H1 (cell line): ENCODE data around the gene GGT5. TPM values are rescaled to one million over a fixed set of nuclear protein-coding genes. Genes with fewer than 3 reads are reported as not detected.

Experiments
- CTCF ChIA-PET: fragments of 300-600 bp; sonication (Branson Sonifier 250); formaldehyde crosslinking; loops from one replicate; lab custom pipeline; 2021; ENCODE audit not compliant: partially characterized antibody; lab: Charles Lee
- POLR2A ChIA-PET: fragments of 300-600 bp; sonication (Branson Sonifier 250); formaldehyde crosslinking; loops from one replicate; lab custom pipeline; 2021; ENCODE audit warnings: inconsistent platforms; ENCODE audit not compliant: partially characterized antibody; lab: Charles Lee
- DNase-seq, 2 experiments: peaks; one replicate each; pipeline versions ENCODE4 v3.0.0 to v3.0.0-alpha.2; 2010 to 2022; ENCODE audit warnings: low spot score in 2 of 2, low read depth in 1 of 2, mixed read lengths in 1 of 2
- FAIRE-seq: peaks from 2 replicates; lab custom pipeline; 2011; peaks lifted over from hg19 to GRCh38; lab: Jason Lieb, UNC
- H2AFZ ChIP-seq: 2 replicates; pipeline ENCODE4 v1.8.1; 2012; ENCODE audit warnings: low read length, inconsistent platforms
- H2AK5ac ChIP-seq: 2 replicates; pipeline ENCODE4 v1.6.1; 2013; ENCODE audit warnings: low read depth, low read length
- H2BK120ac ChIP-seq: replicated peaks from 2 replicates; pipeline ENCODE3; 2013; ENCODE audit warnings: low read depth, low read length, inconsistent platforms
- H2BK12ac ChIP-seq: 2 replicates; pipeline ENCODE4 v1.6.1; 2013; ENCODE audit warnings: low read depth, low read length
- H2BK15ac ChIP-seq: 2 replicates; pipeline ENCODE4 v1.6.1; 2013; ENCODE audit warnings: low read length
- H2BK20ac ChIP-seq: 2 replicates; pipeline ENCODE4 v1.6.1; 2013; ENCODE audit warnings: low read length
- H2BK5ac ChIP-seq: 2 replicates; pipeline ENCODE4 v1.6.1; 2013; ENCODE audit warnings: low read depth, low read length
- H3K14ac ChIP-seq: 2 replicates; pipeline ENCODE4 v1.6.1; 2013; ENCODE audit warnings: inconsistent platforms; ENCODE audit not compliant: insufficient read length
- H3K18ac ChIP-seq: 2 replicates; pipeline ENCODE4 v1.6.1; 2013; ENCODE audit warnings: low read length; ENCODE audit errors: extremely low read depth
- H3K23ac ChIP-seq: 2 replicates; pipeline ENCODE4 v1.6.1; 2013; ENCODE audit warnings: inconsistent platforms; ENCODE audit not compliant: insufficient read length
- H3K23me2 ChIP-seq: 2 replicates; pipeline ENCODE4 v1.6.1; 2013; ENCODE audit warnings: low read depth, low read length
- H3K27ac ChIP-seq: 2 replicates; pipeline ENCODE4 v1.6.1; 2011; ENCODE audit warnings: low read depth, low read length, inconsistent platforms
- H3K27me3 ChIP-seq, 4 experiments: replicated peaks in 1 of 4; 1 replicate in 1 of 4; 2 replicates in 3 of 4; pipeline versions ENCODE4 v1.6.1 to v1.8.1; 2011 to 2013; ENCODE audit warnings: low read length in 3 of 4, mild to moderate bottlenecking in 3 of 4, inconsistent platforms in 2 of 4, mixed read lengths in 2 of 4, moderate library complexity in 1 of 4; ENCODE audit not compliant: control insufficient read depth in 3 of 4, insufficient read depth in 3 of 4; ENCODE audit errors: extremely low read depth in 1 of 4
- H3K36me3 ChIP-seq, 4 experiments: 2 replicates each; pipeline versions ENCODE4 v1.6.1 to v1.8.1; 2011 to 2013; ENCODE audit warnings: mild to moderate bottlenecking in 4 of 4, low read length in 3 of 4, moderate library complexity in 2 of 4, control low read depth in 1 of 4, inconsistent platforms in 1 of 4; ENCODE audit not compliant: insufficient read depth in 4 of 4, control insufficient read depth in 2 of 4
- H3K4ac ChIP-seq: replicated peaks from 2 replicates; pipeline ENCODE3; 2013; ENCODE audit warnings: low read length, low read depth, mixed read lengths, inconsistent platforms; ENCODE audit not compliant: insufficient read length
- H3K4me1 ChIP-seq, 4 experiments: replicated peaks in 1 of 4; 1 replicate in 1 of 4; 2 replicates in 3 of 4; pipeline versions ENCODE4 v1.6.1 to v1.8.1; 2011 to 2013; ENCODE audit warnings: low read length in 3 of 4, inconsistent platforms in 2 of 4, mixed read lengths in 1 of 4; ENCODE audit not compliant: insufficient read depth in 4 of 4, control insufficient read depth in 3 of 4
- H3K4me2 ChIP-seq, 2 experiments: 2 replicates each; pipeline versions ENCODE4 v1.6.1 to v1.8.1; 2011 to 2013; ENCODE audit warnings: low read depth in 2 of 2, low read length in 2 of 2, control low read depth in 1 of 2, inconsistent platforms in 1 of 2, mild to moderate bottlenecking in 1 of 2; ENCODE audit not compliant: insufficient read depth in 1 of 2
- H3K4me3 ChIP-seq, 4 experiments: fragments of 200-600, 300-600 bp in 1 of 4; sonication (generic), shearing (Covaris generic), sonication (Bioruptor Twin) in 1 of 4; 2 replicates each; pipeline versions ENCODE4 v1.5.1 to v1.8.1; 2011 to 2016; ENCODE audit warnings: low read length in 4 of 4, low read depth in 3 of 4, control low read depth in 2 of 4, inconsistent platforms in 2 of 4, mild to moderate bottlenecking in 2 of 4, mixed read lengths in 1 of 4, moderate library complexity in 1 of 4; ENCODE audit not compliant: insufficient read depth in 2 of 4; ENCODE audit errors: extremely low read depth in 1 of 4
- H3K56ac ChIP-seq: replicated peaks from 2 replicates; pipeline ENCODE3; 2013; ENCODE audit warnings: low read depth, mild to moderate bottlenecking, mixed read lengths, low read length, inconsistent platforms; ENCODE audit not compliant: insufficient read length
- H3K79me1 ChIP-seq: 2 replicates; pipeline ENCODE4 v1.6.1; 2013; ENCODE audit warnings: low read depth, low read length, control low read depth
- H3K79me2 ChIP-seq, 2 experiments: 2 replicates each; pipeline versions ENCODE4 v1.6.1 to v1.8.1; 2012 to 2013; ENCODE audit warnings: low read length in 2 of 2, mild to moderate bottlenecking in 2 of 2, inconsistent platforms in 1 of 2; ENCODE audit not compliant: insufficient read depth in 2 of 2, control insufficient read depth in 1 of 2
- H3K9ac ChIP-seq, 4 experiments: replicated peaks in 1 of 4; 1 replicate in 1 of 4; 2 replicates in 3 of 4; pipeline versions ENCODE4 v1.6.1 to v1.8.1; 2011 to 2013; ENCODE audit warnings: low read depth in 3 of 4, low read length in 3 of 4, control low read depth in 2 of 4, mild to moderate bottlenecking in 2 of 4, moderate library complexity in 2 of 4, inconsistent platforms in 1 of 4; ENCODE audit errors: extremely low read depth in 1 of 4
- H3K9me3 ChIP-seq, 2 experiments: 2 replicates each; pipeline versions ENCODE4 v1.6.1 to v1.8.1; 2012 to 2013; ENCODE audit warnings: mild to moderate bottlenecking in 2 of 2, moderate library complexity in 2 of 2, control low read depth in 1 of 2, inconsistent platforms in 1 of 2, low read depth in 1 of 2, low read length in 1 of 2, mixed read lengths in 1 of 2; ENCODE audit not compliant: insufficient read depth in 2 of 2
- H4K20me1 ChIP-seq, 2 experiments: replicated peaks in 1 of 2; 2 replicates each; pipeline versions ENCODE3 to v1.8.1; 2011 to 2013; ENCODE audit warnings: inconsistent platforms in 2 of 2, low read length in 2 of 2, mild to moderate bottlenecking in 1 of 2; ENCODE audit not compliant: insufficient read depth in 2 of 2, control insufficient read depth in 1 of 2
- H4K5ac ChIP-seq: 2 replicates; pipeline ENCODE4 v1.6.1; 2013; ENCODE audit warnings: low read length, low read depth, mixed read lengths, inconsistent platforms; ENCODE audit not compliant: insufficient read length
- H4K8ac ChIP-seq: 2 replicates; pipeline ENCODE4 v1.8.0; 2013; ENCODE audit warnings: mild to moderate bottlenecking, moderate library complexity, low read length, inconsistent platforms; ENCODE audit not compliant: insufficient read depth; ENCODE audit errors: extremely low read depth
- H4K91ac ChIP-seq: replicated peaks from 2 replicates; pipeline ENCODE3; 2013; ENCODE audit warnings: low read length, mixed read lengths, inconsistent platforms; ENCODE audit not compliant: insufficient read length
- ASH2L ChIP-seq: fragments of 200-600, 300-600 bp; sonication (generic); IDR thresholded peaks from one replicate; pipeline ENCODE4 v1.7.1; 2017; ENCODE audit warnings: low read length
- CTBP2 ChIP-seq: IDR thresholded peaks from 2 replicates; pipeline ENCODE4 v1.7.0; 2011; ENCODE audit warnings: borderline replicate concordance, mild to moderate bottlenecking, moderate library complexity, mixed read lengths, low read length; ENCODE audit not compliant: insufficient read depth, insufficient read length
- POU5F1 ChIP-seq: IDR thresholded peaks from 2 replicates; pipeline ENCODE4 v1.6.1; 2011; ENCODE audit warnings: low read depth, mild to moderate bottlenecking, low read length, moderate library complexity
- WGBS, 2 experiments: shearing (Covaris generic) in 1 of 2; methylation state at CpG; one replicate each; pipeline versions ENCODE4 v1.1.6 to v1.1.7; 2013 to 2015; ENCODE audit warnings: low lambda C conversion rate in 2 of 2, mixed read lengths in 2 of 2, inconsistent platforms in 1 of 2, low coverage in 1 of 2, missing lambda C conversion rate in 1 of 2; ENCODE audit not compliant: insufficient replicate concordance in 2 of 2, insufficient coverage in 1 of 2, insufficient read length in 1 of 2; ENCODE audit errors: extremely low coverage in 1 of 2, missing lambda C conversion rate in 1 of 2; 5-methylcytosine and 5-hydroxymethylcytosine counted together
- polyA plus RNA-seq, 7 experiments: library from polyadenylated mRNA; depleted of rRNA in 3 of 7; stranded (reverse) in 5 of 7; unstranded in 2 of 7; fragments of >200 nt in 5 of 7; fragments of 200-250 nt in 2 of 7; gene quantifications; 1 replicate in 5 of 7; 2 replicates in 1 of 7; 4 replicates in 1 of 7; pipeline versions ENCODE4 v1.2.1 to v1.2.3, GENCODE V29; 2011 to 2013; ENCODE audit warnings: missing spikeins in 2 of 7, mixed read lengths in 2 of 7
- total RNA-seq: library from RNA; stranded (reverse); fragmentation: NEBNext Ultra II Directional; extraction: Animal tissue kit (Norgen Biotek cat#: 25700); gene quantifications from 2 replicates; pipeline ENCODE4 v1.2.1, GENCODE V29; 2021

GGT5 gene
- total and polyA plus RNA-seq, 2 of the 8 experiments (the other 6 are each of a cell fraction or from before 2014, with no cell fraction given), result 0.05 TPM; not detected in 1

GRCh38 chr22:24271386-24271854, 26.5 kb upstream of the GGT5 start:
- peak overlapping the region; percentile 67 to 82 for H3K4me2 ChIP-seq
- H2BK120ac ChIP-seq, result no peak overlapping the region
- no peaks in the 10 kb centered on the region for H3K36me3 ChIP-seq
- no peak overlapping the region for H2BK15ac ChIP-seq
- H2BK20ac ChIP-seq, result no peak overlapping the region
- H4K91ac ChIP-seq, result peak overlapping the region; percentile 96
- no peak overlapping the region for H3K23ac ChIP-seq
- TF ChIP-seq CTBP2 (no peak), ASH2L (peak; percentile 39), POU5F1 (no peak)
- TF ChIP-seq, all 59 proteins: peak for 1
- H3K56ac ChIP-seq, result peak overlapping the region; percentile 92
- H4K8ac ChIP-seq, result peak overlapping the region; percentile 96; the same call in 1 of the 2 replicates
- no peak overlapping the region for H2AFZ ChIP-seq
- no peak overlapping the region for H2AK5ac ChIP-seq
- no peak overlapping the region for H4K5ac ChIP-seq
- H3K23me2 ChIP-seq, result peaks cover 4% of the 10 kb centered on the region; the same call in 1 of the 2 replicates
- FAIRE-seq (no peak), DNase-seq (no peak)
- H2BK12ac ChIP-seq, result peak overlapping the region; percentile 75; the same call in 1 of the 2 replicates
- H3K79me1 ChIP-seq, result no peaks in the 10 kb centered on the region
- H4K20me1 ChIP-seq, result peaks cover 0 to 2% of the 10 kb centered on the region in 2 experiments
- H3K14ac ChIP-seq, result no peak overlapping the region
- H3K4me3 ChIP-seq, result peak overlapping the region; percentile 89 to 92 (median 90)
- H3K9me3 ChIP-seq, result no peaks in the 10 kb centered on the region
- H2BK5ac ChIP-seq, result peak overlapping the region; percentile 87
- peak overlapping the region; percentile 94 for H3K27ac ChIP-seq
- ChIA-PET CTCF (interaction anchor here (0.8 to 1.2 kb wide), 2 partner anchors 14 to 81 kb away, joined by 3 read pairs; no protein-coding TSS in a partner anchor), POLR2A (interaction anchor here (1.0 to 1.4 kb wide), 3 partner anchors 19 to 283 kb away, joined by 3 read pairs; partner anchors contain the start of gene GUCD1)
- WGBS, 2 experiments, result 3% methylated on average over 25 of the region's 25 CpGs; no CpG with 5 or more reads in 1 of the 2 experiments
- H3K9ac ChIP-seq, result peak overlapping the region; percentile 92 to 98 (median 94)
- H3K27me3 ChIP-seq, result no peaks in the 10 kb centered on the region
- H3K18ac ChIP-seq, result peak overlapping the region; percentile 98; the same call in 1 of the 2 replicates
- peak overlapping the region; percentile 93 for H3K4ac ChIP-seq
- H3K79me2 ChIP-seq, result peaks cover 5 to 52% of the 10 kb centered on the region in 2 experiments
- H3K4me1 ChIP-seq, result peaks cover 0 to 8% (median 2%) of the 10 kb centered on the region in 4 experiments; a peak in 3 of 7 replicates
